Measurements from ENCODE around the gene OR9Q1. TPM values are rescaled to one million over a fixed set of nuclear protein-coding genes. Genes with fewer than 3 reads are reported as not detected.

Gene OR9Q1
- total and polyA plus RNA-seq, 7 donors, result not detected

DNA sequence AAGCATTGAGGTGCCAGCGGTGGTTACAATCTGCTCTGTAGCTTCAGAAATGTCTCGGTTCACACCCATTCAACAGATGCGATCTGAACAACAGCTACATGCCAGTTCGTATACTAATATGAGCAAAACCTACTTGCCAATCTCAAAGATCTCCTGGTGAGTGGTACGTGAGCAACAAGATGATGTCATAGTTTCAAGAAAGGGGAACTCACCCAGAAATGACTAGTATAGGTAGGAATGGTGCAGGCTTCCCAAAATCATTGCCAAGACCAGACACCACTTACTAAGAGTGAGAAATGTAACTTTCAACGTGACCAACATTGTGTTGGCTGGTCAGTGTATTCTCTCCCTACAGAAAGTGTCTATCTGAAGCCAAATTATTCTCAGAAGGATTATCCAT lies 38.1 kb downstream of the OR9Q1 start:
- intact Hi-C loops (cut with DNase I), result no loop called here
- 66 to 70% methylated on average over 6 of the region's 6 CpGs for WGBS, 2 donors
- Histone ChIP-seq H3K4me3 (no peak overlapping the region), H3K9me3 (no peaks in the 10 kb centered on the region), H3K4me1 (peaks cover 0 to 18% (median 14%) of the 10 kb centered on the region in 4 donors), H3K27ac (no peak overlapping the region), H3K36me3 (no peaks in the 10 kb centered on the region), H3K27me3 (no peaks in the 10 kb centered on the region)
- TF ChIP-seq EP300 (IDR thresholded peaks at IDR 0.05), result no peak
- TF ChIP-seq POLR2AphosphoS5 (IDR thresholded peaks at IDR 0.05), result no peak
- TF ChIP-seq, protein P1, sequence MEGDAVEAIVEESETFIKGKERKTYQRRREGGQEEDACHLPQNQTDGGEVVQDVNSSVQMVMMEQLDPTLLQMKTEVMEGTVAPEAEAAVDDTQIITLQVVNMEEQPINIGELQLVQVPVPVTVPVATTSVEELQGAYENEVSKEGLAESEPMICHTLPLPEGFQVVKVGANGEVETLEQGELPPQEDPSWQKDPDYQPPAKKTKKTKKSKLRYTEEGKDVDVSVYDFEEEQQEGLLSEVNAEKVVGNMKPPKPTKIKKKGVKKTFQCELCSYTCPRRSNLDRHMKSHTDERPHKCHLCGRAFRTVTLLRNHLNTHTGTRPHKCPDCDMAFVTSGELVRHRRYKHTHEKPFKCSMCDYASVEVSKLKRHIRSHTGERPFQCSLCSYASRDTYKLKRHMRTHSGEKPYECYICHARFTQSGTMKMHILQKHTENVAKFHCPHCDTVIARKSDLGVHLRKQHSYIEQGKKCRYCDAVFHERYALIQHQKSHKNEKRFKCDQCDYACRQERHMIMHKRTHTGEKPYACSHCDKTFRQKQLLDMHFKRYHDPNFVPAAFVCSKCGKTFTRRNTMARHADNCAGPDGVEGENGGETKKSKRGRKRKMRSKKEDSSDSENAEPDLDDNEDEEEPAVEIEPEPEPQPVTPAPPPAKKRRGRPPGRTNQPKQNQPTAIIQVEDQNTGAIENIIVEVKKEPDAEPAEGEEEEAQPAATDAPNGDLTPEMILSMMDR (IDR thresholded peaks at IDR 0.05), result no peak
- no peak for TF ChIP-seq POLR2A (IDR thresholded peaks at IDR 0.05)
- no peak for DNase-seq

DNA sequence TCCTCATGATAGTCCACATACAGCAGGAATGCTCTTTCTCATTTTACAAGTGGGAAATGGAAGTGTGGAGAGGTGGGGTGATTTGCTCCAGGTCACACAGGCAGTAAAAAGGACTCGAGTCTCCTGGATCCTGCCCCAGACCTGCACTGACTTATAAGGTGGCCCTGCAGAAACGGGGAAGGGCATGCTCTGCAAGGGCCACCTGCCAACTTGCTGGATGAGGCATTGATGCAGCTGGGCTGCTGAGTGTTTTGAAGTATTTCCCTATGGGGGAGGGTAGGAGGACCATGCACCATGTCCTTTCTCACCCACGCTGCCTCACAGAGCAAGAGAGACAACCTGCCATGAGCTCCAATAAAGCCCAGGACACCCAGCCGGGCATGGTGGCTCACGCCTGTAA lies 44.0 kb downstream of the OR9Q1 start:
- DNase-seq, result no peak
- intact Hi-C loops (cut with DNase I), result no loop called here
- H3K27me3 ChIP-seq, result no peaks in the 10 kb centered on the region
- TF ChIP-seq POLR2A (IDR thresholded peaks at IDR 0.05) (no peak), POLR2AphosphoS5 (IDR thresholded peaks at IDR 0.05) (no peak), EP300 (IDR thresholded peaks at IDR 0.05) (no peak)
- TF ChIP-seq, protein P1 (IDR thresholded peaks at IDR 0.05), result no peak
- no peak overlapping the region for H3K4me3 ChIP-seq
- H3K27ac ChIP-seq, result no peak overlapping the region
- no peaks in the 10 kb centered on the region for H3K36me3 ChIP-seq
- no peaks in the 10 kb centered on the region for H3K9me3 ChIP-seq
- WGBS, 2 donors, result 61 to 71% methylated on average over 5 of the region's 5 CpGs
- H3K4me1 ChIP-seq, result no peaks in the 10 kb centered on the region

DNA sequence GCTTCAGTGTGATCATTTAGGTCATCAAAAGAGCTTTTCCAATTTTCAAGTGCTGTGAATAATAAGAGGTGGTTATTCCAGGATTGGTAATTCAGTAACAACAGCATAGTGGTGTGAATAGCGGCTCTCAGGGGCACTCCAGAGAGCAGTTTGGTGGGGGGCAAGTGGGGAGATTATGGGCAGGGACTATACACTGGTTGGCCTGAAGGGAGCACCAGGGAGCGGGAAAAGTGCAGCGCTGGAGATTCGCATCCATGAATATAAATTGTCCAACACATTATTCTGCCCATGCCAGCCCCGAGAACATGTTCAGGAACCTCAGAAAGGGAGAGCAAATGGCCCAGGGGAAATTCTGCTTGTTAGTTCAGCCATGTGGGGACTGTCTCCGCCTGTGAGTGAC lies 45.0 kb downstream of the OR9Q1 start:
- Histone ChIP-seq H3K4me3 (no peak overlapping the region), H3K4me1 (no peaks in the 10 kb centered on the region), H3K9me3 (no peaks in the 10 kb centered on the region), H3K36me3 (no peaks in the 10 kb centered on the region), H3K27me3 (no peaks in the 10 kb centered on the region), H3K27ac (no peak overlapping the region)
- TF ChIP-seq, protein P1 (IDR thresholded peaks at IDR 0.05), result no peak
- TF ChIP-seq EP300 (IDR thresholded peaks at IDR 0.05) (no peak), POLR2A (IDR thresholded peaks at IDR 0.05) (no peak)
- WGBS, 2 donors, result 85 to 87% methylated on average over 6 of the region's 6 CpGs
- intact Hi-C loops (cut with DNase I), result no loop called here
- DNase-seq, result no peak

DNA sequence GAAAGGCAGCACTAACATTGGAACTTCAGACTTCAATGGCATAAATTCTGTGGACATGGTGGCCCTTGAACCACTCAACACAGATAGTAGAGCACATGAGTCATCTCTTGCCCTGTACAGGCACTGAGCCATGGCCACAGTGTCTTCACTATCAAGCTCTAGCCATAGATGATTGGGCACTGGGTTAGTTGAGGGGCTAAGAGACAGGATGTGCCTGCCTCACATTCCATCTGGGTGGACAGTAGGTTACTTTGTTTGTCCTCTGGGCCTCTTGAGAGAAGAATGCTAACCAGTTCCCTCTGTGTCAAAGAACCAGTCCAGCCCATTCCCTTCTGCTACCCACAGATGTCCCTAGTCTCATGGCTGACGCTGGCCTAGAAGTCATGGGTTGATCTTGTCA lies 46.9 kb downstream of the OR9Q1 start:
- Histone ChIP-seq H3K27ac (no peak overlapping the region), H3K27me3 (no peaks in the 10 kb centered on the region), H3K9me3 (no peaks in the 10 kb centered on the region), H3K4me1 (no peaks in the 10 kb centered on the region), H3K4me3 (no peak overlapping the region), H3K36me3 (no peaks in the 10 kb centered on the region)
- TF ChIP-seq EP300 (IDR thresholded peaks at IDR 0.05), result no peak
- no peak for TF ChIP-seq POLR2A (IDR thresholded peaks at IDR 0.05)
- TF ChIP-seq, protein P1 (IDR thresholded peaks at IDR 0.05), result no peak
- no peak for TF ChIP-seq POLR2AphosphoS5 (IDR thresholded peaks at IDR 0.05)
- intact Hi-C loops (cut with DNase I), result no loop called here
- 86 to 95% methylated on average over 1 of the region's 1 CpG for WGBS, 2 donors
- no peak for DNase-seq

DNA sequence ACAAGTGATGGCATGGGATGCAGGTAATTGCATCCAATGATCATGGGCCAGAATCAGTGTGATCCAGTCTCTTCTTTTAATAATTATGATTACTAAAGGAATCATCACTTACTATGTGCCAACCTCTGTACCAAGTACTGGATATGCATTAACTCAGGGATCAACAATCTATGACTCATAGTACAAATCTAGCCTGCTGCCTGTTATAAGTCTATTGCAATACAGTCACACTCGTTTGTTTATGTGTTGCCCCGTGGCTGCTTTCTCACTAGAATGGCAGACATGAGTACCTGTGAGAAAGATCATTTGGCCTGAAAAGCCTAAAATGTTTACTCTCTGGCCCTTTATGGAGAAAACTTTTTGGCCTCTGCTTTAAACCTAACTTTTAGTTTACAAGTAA lies 52.1 kb downstream of the OR9Q1 start:
- no peaks in the 10 kb centered on the region for H3K4me1 ChIP-seq
- H3K27me3 ChIP-seq, result no peaks in the 10 kb centered on the region
- TF ChIP-seq, protein P1 (IDR thresholded peaks at IDR 0.05), result no peak
- TF ChIP-seq EP300 (IDR thresholded peaks at IDR 0.05) (no peak), POLR2AphosphoS5 (IDR thresholded peaks at IDR 0.05) (no peak), POLR2A (IDR thresholded peaks at IDR 0.05) (no peak)
- WGBS, 2 donors, result 16 to 33% methylated on average over 2 of the region's 2 CpGs
- no peaks in the 10 kb centered on the region for H3K36me3 ChIP-seq
- no peaks in the 10 kb centered on the region for H3K9me3 ChIP-seq
- intact Hi-C loops (cut with DNase I), result no loop called here
- DNase-seq, result no peak
- H3K27ac ChIP-seq, result no peak overlapping the region
- no peak overlapping the region for H3K4me3 ChIP-seq
